Breast epithelium (tissue), 3 donors: Measurements from ENCODE around the gene CTIF.

Experiments used
- CTCF ChIP-seq, 3 donors: fragments of 450-650 bp; IDR thresholded peaks; one replicate each; pipeline ENCODE4 v1.5.1; 2016 to 2017; ENCODE audit warnings: antibody characterized with exemption in 3 of 3, mild to moderate bottlenecking in 3 of 3, moderate library complexity in 3 of 3
- POLR2A ChIP-seq: fragments of 450-650 bp; IDR thresholded peaks from one replicate; pipeline ENCODE4 v1.6.1; 2016; ENCODE audit warnings: antibody characterized with exemption, mild to moderate bottlenecking, moderate library complexity
- POLR2AphosphoS5 ChIP-seq, 3 donors: sonication (generic); formaldehyde crosslinking; IDR thresholded peaks; one replicate each; pipeline ENCODE4 v1.6.1; 2017; ENCODE audit warnings: antibody characterized with exemption in 3 of 3

GRCh38 chr18:48894799-48895346 is 356.0 kb downstream of the CTIF start:
- TF ChIP-seq POLR2A (no peak), CTCF (IDR thresholded peaks at IDR 0.05) (no peak), POLR2AphosphoS5 (IDR thresholded peaks at IDR 0.05) (no peak)
